GM21367 (cell line): ENCODE data around the gene LRRC14B.
"Not testable (repeated sequence)": the region's sequence is repeated elsewhere in the genome, so short reads cannot be mapped to it uniquely, and the experiment has no call there.

ENCODE experiments used
- ATAC-seq: cut with Tn5 transposase; IDR thresholded peaks from one replicate; pipeline ENCODE4 v1.9.1; 2021; ENCODE audit not compliant: unreplicated experiment

Gene LRRC14B

GRCh38 chr5:159448-160172 lies 31.7 kb upstream of the LRRC14B start:
- ATAC-seq = no peak

GRCh38 chr5:160173-160510 lies 31.2 kb upstream of the LRRC14B start:
- ATAC-seq = no peak

GRCh38 chr5:160921-161802 lies 30.1 kb upstream of the LRRC14B start:
- ATAC-seq = no peak

GRCh38 chr5:161803-162110 lies 29.5 kb upstream of the LRRC14B start:
- no peak for ATAC-seq

- no peak for ATAC-seq
Measured at GRCh38 chr5:162190-162564, 29.1 kb upstream of the LRRC14B start.

GRCh38 chr5:162565-163337 lies 28.5 kb upstream of the LRRC14B start:
- ATAC-seq = no peak

- ATAC-seq = no peak
Measured at GRCh38 chr5:163338-163620, 28.0 kb upstream of the LRRC14B start.

- no peak for ATAC-seq
Measured at GRCh38 chr5:163841-164240, 27.5 kb upstream of the LRRC14B start.

GRCh38 chr5:164244-164643 lies 27.1 kb upstream of the LRRC14B start:
- no peak for ATAC-seq

GRCh38 chr5:164783-165182 lies 26.5 kb upstream of the LRRC14B start:
- not testable (repeated sequence) for ATAC-seq

GRCh38 chr5:166441-167372 lies 24.6 kb upstream of the LRRC14B start:
- ATAC-seq = no peak

GRCh38 chr5:167511-167910 lies 23.8 kb upstream of the LRRC14B start:
- no peak for ATAC-seq

- ATAC-seq = no peak
Measured at GRCh38 chr5:167982-168660, 23.2 kb upstream of the LRRC14B start.

- ATAC-seq = no peak
Measured at GRCh38 chr5:169071-169727, 22.1 kb upstream of the LRRC14B start.

- no peak for ATAC-seq
Measured at GRCh38 chr5:169728-170094, 21.6 kb upstream of the LRRC14B start.

- no peak for ATAC-seq
Measured at GRCh38 chr5:170971-171800, 20.1 kb upstream of the LRRC14B start.

- ATAC-seq = no peak
Measured at GRCh38 chr5:171801-172331, 19.4 kb upstream of the LRRC14B start.

GRCh38 chr5:172421-172820 lies 18.9 kb upstream of the LRRC14B start:
- no peak for ATAC-seq

- no peak for ATAC-seq
Measured at GRCh38 chr5:172841-173251, 18.4 kb upstream of the LRRC14B start.
